ENCODE measurements around the gene TMUB1. TPM values are rescaled to one million over a fixed set of nuclear protein-coding genes. Genes with fewer than 3 reads are reported as not detected.

TMUB1 gene, protein sequence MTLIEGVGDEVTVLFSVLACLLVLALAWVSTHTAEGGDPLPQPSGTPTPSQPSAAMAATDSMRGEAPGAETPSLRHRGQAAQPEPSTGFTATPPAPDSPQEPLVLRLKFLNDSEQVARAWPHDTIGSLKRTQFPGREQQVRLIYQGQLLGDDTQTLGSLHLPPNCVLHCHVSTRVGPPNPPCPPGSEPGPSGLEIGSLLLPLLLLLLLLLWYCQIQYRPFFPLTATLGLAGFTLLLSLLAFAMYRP
- total RNA-seq (2011; cell fraction: chromatin; rRNA removed; ENCODE audit: low replicate concordance): 28.8 and 70.7 TPM in 2 replicates
- 113 and 126 TPM in 2 replicates for total RNA-seq (2011; cell fraction: nucleolus; rRNA removed)
- total RNA-seq (2011; cell fraction: nucleoplasm; rRNA removed): 72.2 and 72.4 TPM in 2 replicates
- total RNA-seq (2014; rRNA removed): 189 and 255 TPM in 2 replicates
- total RNA-seq (2014; rRNA removed; fragmentation: Illumina TruSeq; extraction: Trizol): 19.4 and 21.4 TPM in 2 replicates
- total RNA-seq (2015; rRNA removed; fragmentation: Illumina TruSeq; extraction: Trizol): 86.3 and 97.0 TPM in 2 replicates
- 233 and 241 TPM in 2 replicates for total RNA-seq (2021)
- 38.4 and 59.7 TPM in 2 replicates for polyA plus RNA-seq (2011; rRNA removed)
- 86.5 and 297 TPM in 2 replicates for polyA plus RNA-seq (2011; cell fraction: cytosol; rRNA removed)
- 123 and 249 TPM in 2 replicates for polyA plus RNA-seq (2011; cell fraction: nucleus; rRNA removed)
- polyA plus RNA-seq (2012): 165 and 183 TPM in 2 replicates
- polyA plus RNA-seq (2014; fragmentation: Illumina TruSeq; extraction: Trizol): 74.1 and 210 TPM in 2 replicates
- under 1 TPM; 0.14 to 0.34 TPM for polyA plus RNA-seq (2014; fragmentation: Nextera tagmentation; extraction: Ambion mirVana)
- polyA plus RNA-seq (2014; rRNA removed): 195 and 207 TPM in 2 replicates
- polyA minus RNA-seq (2011; rRNA and poly(A)+ RNA removed): 8.2 and 12.5 TPM in 2 replicates
- polyA minus RNA-seq (2011; cell fraction: cytosol; rRNA and poly(A)+ RNA removed): 52.4 and 69.4 TPM in 2 replicates
- 18.0 and 20.3 TPM in 2 replicates for polyA minus RNA-seq (2011; cell fraction: nucleus; rRNA and poly(A)+ RNA removed)
- percentile 93 among the genes with signal in this experiment for Bru-seq, nascent RNA
- percentile 93 among the genes with signal in this experiment for BruChase-seq, experiment 1, labeled RNA remaining after a 2-hour chase
- BruChase-seq, experiment 2, labeled RNA remaining after a 6-hour chase: percentile 94 among the genes with signal in this experiment
- long read RNA-seq, experiment 1, transcript TMUB1-203 (2 exons, 1,549 nt): major isoform, 223 of 585 reads
- long read RNA-seq, experiment 1, transcript TMUB1-202 (3 exons, 1,563 nt): minor isoform, 84 of 585 reads
- long read RNA-seq, experiment 1, transcript TMUB1-201 (3 exons, 1,353 nt): minor isoform, 71 of 585 reads
- long read RNA-seq, experiment 1, partial matches to known transcripts: 0 of 585 reads
- long read RNA-seq, experiment 1, other reads (novel, unspliced or antisense): 204 of 585 reads
- long read RNA-seq, experiment 2, transcript TMUB1-201 (3 exons, 1,353 nt): minor isoform, 78 of 409 reads
- long read RNA-seq, experiment 2, transcript TMUB1-203 (2 exons, 1,549 nt): major isoform, 181 of 409 reads
- long read RNA-seq, experiment 2, transcript TMUB1-202 (3 exons, 1,563 nt): minor isoform, 81 of 409 reads
- long read RNA-seq, experiment 2, partial matches to known transcripts: 0 of 409 reads
- long read RNA-seq, experiment 2, other reads (novel, unspliced or antisense): 65 of 409 reads
- long read RNA-seq, experiment 3, transcript TMUB1-203 (2 exons, 1,549 nt): minor isoform, 21 of 154 reads
- long read RNA-seq, experiment 3, transcript TMUB1-202 (3 exons, 1,563 nt): minor isoform, 40 of 154 reads
- long read RNA-seq, experiment 3, transcript TMUB1-201 (3 exons, 1,353 nt): major isoform, 67 of 154 reads
- long read RNA-seq, experiment 3, partial matches to known transcripts: 0 of 154 reads
- long read RNA-seq, experiment 3, other reads (novel, unspliced or antisense): 23 of 154 reads

DNA sequence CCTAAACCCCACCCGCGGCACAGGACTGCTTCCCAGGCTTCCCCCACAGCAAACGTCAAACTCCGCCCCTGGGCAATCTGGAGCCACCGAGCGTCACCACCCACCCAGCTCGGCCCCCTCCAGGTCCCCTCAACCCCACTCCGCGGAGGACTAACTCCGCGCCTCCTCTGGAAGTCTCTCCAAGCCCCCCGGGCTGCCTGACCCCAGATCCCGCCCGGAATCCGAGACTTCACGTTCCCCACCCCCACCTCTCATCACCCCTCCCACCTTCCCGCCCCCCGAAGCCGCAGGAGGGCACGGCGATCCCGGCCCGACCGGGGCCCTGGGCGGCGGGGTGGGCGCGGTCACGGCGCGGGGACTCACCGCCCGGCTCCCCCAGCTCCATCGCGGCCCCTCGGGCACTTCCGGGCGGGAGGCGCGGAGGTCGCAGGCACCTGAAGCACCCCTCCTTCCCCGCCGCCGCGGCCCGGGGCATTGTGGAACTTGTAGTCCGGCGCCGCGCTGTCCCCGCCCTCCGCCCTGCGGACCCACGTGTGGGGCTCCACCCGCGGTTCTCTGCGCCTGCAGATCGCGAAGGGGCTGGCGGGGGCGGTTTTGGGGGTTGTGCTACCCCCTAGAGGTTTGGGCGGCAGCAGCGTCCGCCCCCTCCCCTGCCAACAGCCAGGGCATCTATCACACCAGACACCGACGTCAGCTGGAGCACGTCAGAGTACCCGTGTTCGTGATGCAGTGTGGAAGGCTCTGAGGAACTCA lies at the start of gene TMUB1:
Gene TMUB1, minus strand, starts transcription at position 423 of the 753 bp plus-strand sequence. CDS start 930 bp downstream, outside the sequence.
- ChIA-PET CTCF (ENCODE audit: low intra/inter-chr PET ratio) (no interaction called here), POLR2A (interaction anchor here (0.6 to 3.5 kb wide), 7 partner anchors 9 to 179 kb away, joined by 3 to 24 read pairs (median 3); no protein-coding TSS in a partner anchor)
- ATAC-seq: peak; percentile 38
- in situ Hi-C loops (cut with MboI): no loop called here
- Histone ChIP-seq H2AFZ (ENCODE audit: low read depth, low read length) (peak within 1 kb of the TSS; percentile 81), H3K9me3 (replicated peaks; ENCODE audit: control insufficient read depth, insufficient read depth, low read depth, low read length) (no peaks in the 10 kb centered on the region), H3K36me3 (ENCODE audit: control insufficient read depth, insufficient read depth, low read length) (peaks cover 32% of the 10 kb centered on the region), H3K9ac (ENCODE audit: insufficient read depth in 1 of 2, low read depth in 2 of 2, low read length in 2 of 2) (peak within 1 kb of the TSS; percentile 94 to 97), H4K20me1 (replicated peaks; ENCODE audit: control insufficient read depth, insufficient read depth, low read length) (peaks cover 13% of the 10 kb centered on the region), H3K9me1 (ENCODE audit: control insufficient read depth, insufficient read depth, low read length) (no peaks in the 10 kb centered on the region), H3K4me3 (peak within 1 kb of the TSS; percentile 89), H3K4me2 (ENCODE audit: insufficient read depth, low read length) (peak within 1 kb of the TSS; percentile 97), H3K27me3 (ENCODE audit: control insufficient read depth in 2 of 2, insufficient read depth in 2 of 2, low read length in 2 of 2) (no peaks in the 10 kb centered on the region), H3K79me2 (ENCODE audit: control insufficient read depth, insufficient read depth, low read length) (peaks cover 66% of the 10 kb centered on the region), H3K4me1 (replicated peaks in 1 of 2; ENCODE audit: control insufficient read depth in 2 of 2, insufficient read depth in 2 of 2, low read length in 2 of 2) (peaks cover 52 to 83% of the 10 kb centered on the region in 2 experiments), H3K27ac (ENCODE audit: extremely low read depth, low read depth, low read length) (peak within 1 kb of the TSS; percentile 94)
- no TSS peak for BruUV-seq (replicated peaks)
- WGBS (ENCODE audit: insufficient coverage, low coverage, missing lambda C conversion rate): 2% methylated on average over 67 of the region's 69 CpGs
- FAIRE-seq: no peak
- peak; percentile 80 to 95 (median 83) for DNase-seq (ENCODE audit: extremely low read depth in 1 of 4, low spot score in 3 of 4)
- intact Hi-C loops (cut with micrococcal nuclease): loop anchor here (1.0 to 10.0 kb wide), 2 partner anchors 55 to 768 kb away; partner anchors contain the start of gene ABCB8
- TF ChIP-seq MTA3 (IDR thresholded peaks at IDR 0.05; ENCODE audit: borderline replicate concordance) (peak; percentile 85; the same call in 1 of the 2 replicates), SRSF7 (optimal IDR thresholded peaks at IDR 0.05; ENCODE audit: low read depth, low read length) (no peak), ZSCAN29 (IDR thresholded peaks at IDR 0.05) (no peak), POLR2G (IDR thresholded peaks at IDR 0.05; ENCODE audit: low read depth, low read length) (peak; percentile 80), RBM14 (IDR thresholded peaks at IDR 0.05; ENCODE audit: borderline replicate concordance, insufficient read depth, low read depth, low read length) (no peak), CREB1 (IDR thresholded peaks at IDR 0.05) (peak; percentile 81), CREB1 (CRISPR knock-in tag; IDR thresholded peaks at IDR 0.05) (peak; percentile 69; the same call in 1 of the 2 replicates), ELF2 (CRISPR knock-in tag; IDR thresholded peaks at IDR 0.05) (peak; percentile 81), WHSC1 (IDR thresholded peaks at IDR 0.05; ENCODE audit: low read length) (no peak), PCBP1 (IDR thresholded peaks at IDR 0.05; ENCODE audit: low read depth, low read length, poor library complexity, severe bottlenecking) (peak; percentile 27), CTBP1 (IDR thresholded peaks at IDR 0.05; ENCODE audit: borderline replicate concordance) (peak; percentile 80; the same call in 1 of the 2 replicates), PHF8 (IDR thresholded peaks at IDR 0.05; ENCODE audit: borderline replicate concordance, low read length) (peak; percentile 55; the same call in 1 of the 2 replicates)
- TF ChIP-seq, protein P1, sequence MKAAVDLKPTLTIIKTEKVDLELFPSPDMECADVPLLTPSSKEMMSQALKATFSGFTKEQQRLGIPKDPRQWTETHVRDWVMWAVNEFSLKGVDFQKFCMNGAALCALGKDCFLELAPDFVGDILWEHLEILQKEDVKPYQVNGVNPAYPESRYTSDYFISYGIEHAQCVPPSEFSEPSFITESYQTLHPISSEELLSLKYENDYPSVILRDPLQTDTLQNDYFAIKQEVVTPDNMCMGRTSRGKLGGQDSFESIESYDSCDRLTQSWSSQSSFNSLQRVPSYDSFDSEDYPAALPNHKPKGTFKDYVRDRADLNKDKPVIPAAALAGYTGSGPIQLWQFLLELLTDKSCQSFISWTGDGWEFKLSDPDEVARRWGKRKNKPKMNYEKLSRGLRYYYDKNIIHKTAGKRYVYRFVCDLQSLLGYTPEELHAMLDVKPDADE (conservative IDR thresholded peaks at IDR 0.05; ENCODE audit: control insufficient read depth, low read depth, low read length): peak; percentile 97

Measured in K562 (cell line).